ENCODE measurements around the gene BRD9. TPM values are rescaled to one million over a fixed set of nuclear protein-coding genes. Genes with fewer than 3 reads are reported as not detected.
"Not testable (repeated sequence)": the region's sequence is repeated elsewhere in the genome, so short reads cannot be mapped to it uniquely, and the experiment has no call there.

BRD9 gene
- total RNA-seq, 2 donors from 2014 or later = 15.0 to 16.1 TPM

GRCh38 chr5:935510-936084 is 43.0 kb upstream of the BRD9 start:
- DNase-seq (ENCODE audit: low spot score) = no peak
- no peaks in the 10 kb centered on the region for H3K4me1 ChIP-seq
- H3K27ac ChIP-seq = no peak overlapping the region
- H3K9me3 ChIP-seq = no peaks in the 10 kb centered on the region
- no peaks in the 10 kb centered on the region for H3K27me3 ChIP-seq
- H3K4me3 ChIP-seq = no peak overlapping the region
- no peak for TF ChIP-seq CTCF (IDR thresholded peaks at IDR 0.05)
- no peaks in the 10 kb centered on the region for H3K36me3 ChIP-seq

- not testable (repeated sequence) for H3K9me3 ChIP-seq; H3K27me3 ChIP-seq; H3K4me1 ChIP-seq; H3K27ac ChIP-seq; H3K4me3 ChIP-seq; DNase-seq (ENCODE audit: low spot score); H3K36me3 ChIP-seq
These were observed 41.9 kb upstream of the BRD9 start for GRCh38 chr5:934381-934967.

- H3K4me3 ChIP-seq; H3K9me3 ChIP-seq; H3K36me3 ChIP-seq; H3K27me3 ChIP-seq; H3K4me1 ChIP-seq; H3K27ac ChIP-seq; DNase-seq (ENCODE audit: low spot score): not testable (repeated sequence)
These were observed 41.4 kb upstream of the BRD9 start for GRCh38 chr5:933951-934350.

GRCh38 chr5:933251-933861 is 40.8 kb upstream of the BRD9 start:
- DNase-seq (ENCODE audit: low spot score) = no peak
- Histone ChIP-seq H3K27me3 (no peaks in the 10 kb centered on the region), H3K4me3 (no peak overlapping the region), H3K4me1 (no peaks in the 10 kb centered on the region), H3K27ac (peak overlapping the region; percentile 20 to 52), H3K9me3 (no peaks in the 10 kb centered on the region), H3K36me3 (no peaks in the 10 kb centered on the region)
- no peak for TF ChIP-seq CTCF (IDR thresholded peaks at IDR 0.05)

- H3K9me3 ChIP-seq = no peaks in the 10 kb centered on the region
- H3K4me1 ChIP-seq = no peaks in the 10 kb centered on the region
- H3K4me3 ChIP-seq = no peak overlapping the region
- DNase-seq (ENCODE audit: low spot score) = no peak
- no peaks in the 10 kb centered on the region for H3K27me3 ChIP-seq
- no peaks in the 10 kb centered on the region for H3K36me3 ChIP-seq
- peak overlapping the region; percentile 26 to 52 for H3K27ac ChIP-seq
- no peak for TF ChIP-seq CTCF (IDR thresholded peaks at IDR 0.05)
These were observed 40.1 kb upstream of the BRD9 start for GRCh38 chr5:932628-933250.

- H3K4me1 ChIP-seq = no peaks in the 10 kb centered on the region
- peak overlapping the region; percentile 26 to 52 for H3K27ac ChIP-seq
- no peaks in the 10 kb centered on the region for H3K9me3 ChIP-seq
- no peaks in the 10 kb centered on the region for H3K36me3 ChIP-seq
- no peak for DNase-seq (ENCODE audit: low spot score)
- H3K27me3 ChIP-seq = no peaks in the 10 kb centered on the region
- no peak for TF ChIP-seq CTCF (IDR thresholded peaks at IDR 0.05)
- no peak overlapping the region for H3K4me3 ChIP-seq
These were observed 39.6 kb upstream of the BRD9 start for GRCh38 chr5:932151-932627.

Data from right atrium auricular region (tissue), 2 donors.